Measurements from ENCODE around the gene GAS7.
A peak's percentile ranks its signal among the peaks of the same experiment; 100 is the strongest.

Gene GAS7

GRCh38 chr17:9880582-9880999, 317.8 kb downstream of the GAS7 start:
- peak; percentile 84 to 87 for DNase-seq

- DNase-seq = peak; percentile 51 to 57
Observed at GRCh38 chr17:9878786-9879525, 319.4 kb downstream of the GAS7 start.

GRCh38 chr17:9878356-9878755, 320.1 kb downstream of the GAS7 start:
- DNase-seq = peak in 1 of 2 donors; percentile 58

- peak; percentile 19 to 31 for DNase-seq
Observed at GRCh38 chr17:9875441-9875840, 323.0 kb downstream of the GAS7 start.

GRCh38 chr17:9874722-9875121, 323.7 kb downstream of the GAS7 start:
- no peak for DNase-seq

GRCh38 chr17:9872852-9873251, 325.6 kb downstream of the GAS7 start:
- DNase-seq = no peak

GRCh38 chr17:9868552-9868951, 329.9 kb downstream of the GAS7 start:
- no peak for DNase-seq

GRCh38 chr17:9865586-9865985, 332.8 kb downstream of the GAS7 start:
- peak; percentile 30 to 36 for DNase-seq

GRCh38 chr17:9862949-9863348, 335.5 kb downstream of the GAS7 start:
- DNase-seq = no peak

GRCh38 chr17:9862220-9862619, 336.2 kb downstream of the GAS7 start:
- no peak for DNase-seq

GRCh38 chr17:9860851-9861250, 337.6 kb downstream of the GAS7 start:
- DNase-seq = no peak
